ENCODE results near the gene TIGD3. TPM values are rescaled to one million over a fixed set of nuclear protein-coding genes. Genes with fewer than 3 reads are reported as not detected.

TIGD3 gene
- total and polyA plus RNA-seq, 10 of the 15 experiments (the other 5 are each of a cell fraction or from before 2014, with no cell fraction given): 0.13 to 1.4 (median 0.57) TPM

DNA sequence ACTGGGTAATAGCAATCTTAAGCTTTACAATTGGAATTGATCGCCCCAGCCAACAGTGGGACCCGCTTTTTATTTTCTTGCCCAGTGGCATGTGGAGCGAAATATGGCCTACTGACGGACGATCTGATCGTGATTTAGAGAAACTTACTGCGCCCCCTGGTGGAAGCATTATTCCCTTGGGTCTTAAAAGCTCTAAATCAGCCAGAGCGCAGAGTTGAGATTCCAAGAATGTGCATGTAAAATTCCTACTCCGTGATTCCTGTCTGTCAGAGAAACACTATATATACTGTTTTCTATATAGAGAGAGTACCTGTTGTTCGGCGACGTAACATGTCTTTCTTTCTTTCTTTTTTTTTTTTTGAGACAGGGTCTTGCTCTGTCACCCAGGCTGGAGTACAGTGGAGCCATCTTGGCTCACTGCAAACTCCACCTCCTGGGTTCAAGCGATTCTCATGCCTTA, 24.6 kb upstream of the TIGD3 start:
- Histone ChIP-seq H3K27ac (ENCODE audit: control insufficient read depth, insufficient read depth) (no peak overlapping the region), H3K9ac (ENCODE audit: control insufficient read depth, insufficient read depth, low read length) (peak overlapping the region; percentile 40; the same call in 1 of the 2 replicates), H2AFZ (ENCODE audit: control insufficient read depth, low read depth, low read length) (peak overlapping the region; percentile 89), H3K4me2 (ENCODE audit: control insufficient read depth, insufficient read depth) (peak overlapping the region; percentile 46; the same call in 1 of the 2 replicates), H4K20me1 (ENCODE audit: control insufficient read depth, insufficient read depth) (no peaks in the 10 kb centered on the region), H3K27me3 (replicated peaks in 1 of 2; ENCODE audit: control insufficient read depth in 2 of 2, insufficient read depth in 2 of 2, low read length in 1 of 2) (no peaks in the 10 kb centered on the region), H3K79me2 (ENCODE audit: control insufficient read depth, insufficient read depth, low read length) (peaks cover 13% of the 10 kb centered on the region), H3K36me3 (ENCODE audit: control insufficient read depth in 2 of 2, insufficient read depth in 2 of 2, low read length in 1 of 2) (no peaks in the 10 kb centered on the region), H3K4me3 (no peak overlapping the region), H3K4me1 (ENCODE audit: control insufficient read depth, insufficient read depth, low read length) (peaks cover 4% of the 10 kb centered on the region; the same call in 1 of the 2 replicates), H3K9me3 (replicated peaks; ENCODE audit: control insufficient read depth, insufficient read depth, low read length) (no peaks in the 10 kb centered on the region)
- intact Hi-C loops (cut with micrococcal nuclease; ENCODE audit: unreplicated experiment) (loop anchor here (1.0 to 10.0 kb wide), 3 partner anchors 55 to 215 kb away; partner anchors contain the start of genes POLA2, TM7SF2 and ZNHIT2), in situ Hi-C loops (cut with MboI) (no loop called here)
- WGBS (ENCODE audit: insufficient coverage, insufficient replicate concordance, low lambda C conversion rate, missing lambda C conversion rate): 4% methylated on average over 13 of the region's 13 CpGs
- SMC1A ChIA-PET (ENCODE audit: uncharacterized antibody, unreplicated experiment): interaction anchor here (0.6 to 6.6 kb wide), 24 partner anchors 8 to 555 kb away, joined by 3 to 64 read pairs (median 4); no protein-coding TSS in a partner anchor
- no TSS peak for BruUV-seq (replicated peaks)
- DNase-seq (ENCODE audit: low read depth, low spot score): peak; percentile 43
- peak; percentile 94 for FAIRE-seq
- TF ChIP-seq SMC3 (IDR thresholded peaks at IDR 0.05; ENCODE audit: borderline replicate concordance, low read length) (peak; percentile 68; the same call in 1 of the 2 replicates), SMAD1 (IDR thresholded peaks at IDR 0.05; ENCODE audit: low read depth, partially characterized antibody) (no peak), RB1 (IDR thresholded peaks at IDR 0.05; ENCODE audit: borderline replicate concordance) (peak; percentile 52; the same call in 1 of the 2 replicates), FOS (IDR thresholded peaks at IDR 0.05; ENCODE audit: borderline replicate concordance, extremely low read depth, insufficient read length) (no peak), RAD21 (IDR thresholded peaks at IDR 0.05; ENCODE audit: insufficient read depth, low read depth, low read length) (peak; percentile 48), NBN (IDR thresholded peaks at IDR 0.05) (peak; percentile 33; the same call in 1 of the 2 replicates), RAD51 (IDR thresholded peaks at IDR 0.05) (no peak), GATAD2B (conservative IDR thresholded peaks at IDR 0.05; ENCODE audit: low read depth) (no peak), JUND (IDR thresholded peaks at IDR 0.05; ENCODE audit: low read depth, low read length) (no peak), EP300 (IDR thresholded peaks at IDR 0.05; ENCODE audit: borderline replicate concordance in 1 of 2, control insufficient read depth in 1 of 2, low read depth in 2 of 2, low read length in 2 of 2) (no peak), MEF2B (IDR thresholded peaks at IDR 0.05; ENCODE audit: partially characterized antibody, poor library complexity, severe bottlenecking) (peak; percentile 95), TBL1XR1 (IDR thresholded peaks at IDR 0.05; ENCODE audit: low read depth, low read length) (no peak), MXI1 (IDR thresholded peaks at IDR 0.05; ENCODE audit: low read depth, low read length) (0 out of 2 replicates have a peak, but pooled peaks have one; percentile 16), GABPA (IDR thresholded peaks at IDR 0.05; ENCODE audit: low read depth) (no peak), FOXM1 (IDR thresholded peaks at IDR 0.05; ENCODE audit: low read depth, low read length) (0 out of 2 replicates have a peak, but pooled peaks have one; percentile 10), SMARCA5 (IDR thresholded peaks at IDR 0.05) (peak; percentile 16; the same call in 1 of the 2 replicates), YY1 (IDR thresholded peaks at IDR 0.05; ENCODE audit: low read depth, low read length) (peak; percentile 86), MTA2 (IDR thresholded peaks at IDR 0.05; ENCODE audit: low read depth) (peak; percentile 25; the same call in 1 of the 2 replicates), RELA (IDR thresholded peaks at IDR 0.05; ENCODE audit: borderline replicate concordance, partially characterized antibody) (no peak), IKZF2 (IDR thresholded peaks at IDR 0.05) (peak in 1 of 2 experiments; percentile 20; a peak in 1 of 4 replicates)
- TF ChIP-seq, protein P1, sequence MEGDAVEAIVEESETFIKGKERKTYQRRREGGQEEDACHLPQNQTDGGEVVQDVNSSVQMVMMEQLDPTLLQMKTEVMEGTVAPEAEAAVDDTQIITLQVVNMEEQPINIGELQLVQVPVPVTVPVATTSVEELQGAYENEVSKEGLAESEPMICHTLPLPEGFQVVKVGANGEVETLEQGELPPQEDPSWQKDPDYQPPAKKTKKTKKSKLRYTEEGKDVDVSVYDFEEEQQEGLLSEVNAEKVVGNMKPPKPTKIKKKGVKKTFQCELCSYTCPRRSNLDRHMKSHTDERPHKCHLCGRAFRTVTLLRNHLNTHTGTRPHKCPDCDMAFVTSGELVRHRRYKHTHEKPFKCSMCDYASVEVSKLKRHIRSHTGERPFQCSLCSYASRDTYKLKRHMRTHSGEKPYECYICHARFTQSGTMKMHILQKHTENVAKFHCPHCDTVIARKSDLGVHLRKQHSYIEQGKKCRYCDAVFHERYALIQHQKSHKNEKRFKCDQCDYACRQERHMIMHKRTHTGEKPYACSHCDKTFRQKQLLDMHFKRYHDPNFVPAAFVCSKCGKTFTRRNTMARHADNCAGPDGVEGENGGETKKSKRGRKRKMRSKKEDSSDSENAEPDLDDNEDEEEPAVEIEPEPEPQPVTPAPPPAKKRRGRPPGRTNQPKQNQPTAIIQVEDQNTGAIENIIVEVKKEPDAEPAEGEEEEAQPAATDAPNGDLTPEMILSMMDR (IDR thresholded peaks at IDR 0.05 in 2 of 3, conservative IDR thresholded peaks at IDR 0.05 in 1 of 3; ENCODE audit: control insufficient read depth in 2 of 3, extremely low read depth in 1 of 3, insufficient read depth in 1 of 3, low read depth in 3 of 3, low read length in 3 of 3): peak; percentile 67 to 79 (median 72)
- TF ChIP-seq, protein P2, sequence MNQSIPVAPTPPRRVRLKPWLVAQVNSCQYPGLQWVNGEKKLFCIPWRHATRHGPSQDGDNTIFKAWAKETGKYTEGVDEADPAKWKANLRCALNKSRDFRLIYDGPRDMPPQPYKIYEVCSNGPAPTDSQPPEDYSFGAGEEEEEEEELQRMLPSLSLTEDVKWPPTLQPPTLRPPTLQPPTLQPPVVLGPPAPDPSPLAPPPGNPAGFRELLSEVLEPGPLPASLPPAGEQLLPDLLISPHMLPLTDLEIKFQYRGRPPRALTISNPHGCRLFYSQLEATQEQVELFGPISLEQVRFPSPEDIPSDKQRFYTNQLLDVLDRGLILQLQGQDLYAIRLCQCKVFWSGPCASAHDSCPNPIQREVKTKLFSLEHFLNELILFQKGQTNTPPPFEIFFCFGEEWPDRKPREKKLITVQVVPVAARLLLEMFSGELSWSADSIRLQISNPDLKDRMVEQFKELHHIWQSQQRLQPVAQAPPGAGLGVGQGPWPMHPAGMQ (IDR thresholded peaks at IDR 0.05; ENCODE audit: borderline replicate concordance): no peak
- RAD21 ChIA-PET (ENCODE audit: unreplicated experiment): interaction anchor here (0.6 to 3.3 kb wide), 18 partner anchors 14 to 482 kb away, joined by 3 to 53 read pairs (median 4); partner anchors contain the start of genes CDC42EP2 and POLA2
- ATAC-seq: peak; percentile 60
- CTCF ChIA-PET: interaction anchor here (0.6 to 9.3 kb wide), 56 partner anchors 8 to 957 kb away, joined by 3 to 261 read pairs (median 4); partner anchors contain the start of genes CAPN1, CDC42EP2, FAM89B and PCNX3
- POLR2A ChIA-PET: interaction anchor here (0.5 to 2.6 kb wide), 10 partner anchors 9 to 959 kb away, joined by 3 to 11 read pairs (median 6); partner anchors contain the start of genes CDC42EP2, POLA2 and YIF1A
